SK-N-SH (cell line): ENCODE data around the gene SCFD1.

Source experiments
- CTCF ChIP-seq: fragments of 200-600 bp; sonication (generic); IDR thresholded peaks from 2 replicates; pipeline ENCODE4 v1.6.1; 2017; ENCODE audit warnings: antibody characterized with exemption, mild to moderate bottlenecking, moderate library complexity
- MAX ChIP-seq: IDR thresholded peaks from 2 replicates; pipeline ENCODE4 v1.4.0; 2012; ENCODE audit warnings: low read depth
- REST ChIP-seq: IDR thresholded peaks from 2 replicates; pipeline ENCODE4 v1.6.1; 2012; ENCODE audit warnings: mild to moderate bottlenecking, low read depth, low read length, moderate library complexity
- USF2 ChIP-seq: fragments of 150-350 bp; IDR thresholded peaks from 2 replicates; pipeline ENCODE4 v1.6.1; 2017; ENCODE audit warnings: antibody characterized with exemption, low read length, low read depth, borderline replicate concordance
- YY1 ChIP-seq: IDR thresholded peaks from 2 replicates; pipeline ENCODE4 v1.4.0; 2012; ENCODE audit warnings: low read depth, mild to moderate bottlenecking

- TF ChIP-seq CTCF (no peak), MAX (no peak), YY1 (no peak), REST (no peak), USF2 (no peak)
These were observed 16.8 kb downstream of the SCFD1 start for GRCh38 chr14:30638926-30639325.
